Measurements from ENCODE around the gene OMP.
"Not testable (repeated sequence)": the region's sequence is repeated elsewhere in the genome, so short reads cannot be mapped to it uniquely, and the experiment has no call there.

OMP gene

DNA sequence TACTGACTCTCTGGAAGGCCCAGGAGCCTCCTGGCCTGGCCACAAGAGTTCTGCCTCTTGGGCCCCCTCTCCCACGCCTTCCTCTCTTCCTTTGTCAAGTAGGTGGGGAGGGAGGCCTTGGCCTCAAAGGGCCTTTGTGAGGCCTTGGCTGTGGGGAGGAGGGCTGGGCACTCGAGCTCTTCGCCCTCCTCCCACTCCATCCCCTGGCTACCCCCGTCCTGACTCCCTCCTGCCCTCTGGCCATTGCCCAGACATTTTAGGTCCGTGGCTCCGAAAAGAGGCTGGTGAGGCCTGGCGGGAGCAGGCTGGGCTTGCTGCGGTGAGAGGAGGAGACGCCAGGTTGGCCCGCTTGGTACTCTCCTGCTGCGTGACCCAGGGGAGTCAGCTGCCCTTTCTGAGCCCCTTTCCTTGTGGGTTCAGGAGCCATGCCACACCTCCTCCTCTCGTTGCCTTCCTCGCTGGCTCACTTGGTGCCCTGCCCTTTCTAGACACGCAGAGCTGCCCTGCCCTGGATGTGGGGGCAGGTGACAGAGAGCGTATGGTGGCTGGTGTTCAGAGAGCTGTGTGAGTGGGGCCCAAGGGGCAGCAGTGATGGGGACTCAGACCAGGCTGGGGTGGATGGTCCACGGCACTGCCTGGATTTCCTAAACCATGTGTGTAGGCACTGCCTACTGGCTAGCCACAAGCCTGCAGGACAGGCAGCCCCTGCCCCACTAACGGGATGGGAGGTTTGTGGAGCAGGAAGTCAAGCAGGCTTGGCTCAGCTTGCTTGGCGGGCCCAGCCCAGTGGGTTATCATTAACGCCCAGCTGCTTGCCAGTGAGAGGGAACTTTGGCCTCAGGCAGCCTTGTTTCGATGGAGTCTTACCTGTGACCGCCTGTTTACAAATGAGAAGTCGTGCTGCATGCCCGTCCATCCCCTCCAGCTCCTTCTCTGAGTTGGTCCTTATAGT is 15.8 kb upstream of the OMP start:
- DNase-seq (ENCODE audit: low read depth, low spot score) = no peak

GRCh38 chr11:77087723-77088225 is 14.9 kb upstream of the OMP start:
- DNase-seq (ENCODE audit: low read depth, low spot score) = no peak

GRCh38 chr11:77088236-77089003 is 14.2 kb upstream of the OMP start:
- no peak for DNase-seq (ENCODE audit: low read depth, low spot score)

- DNase-seq (ENCODE audit: low read depth, low spot score) = no peak
Observed at GRCh38 chr11:77089004-77089545, 13.6 kb upstream of the OMP start.

DNA sequence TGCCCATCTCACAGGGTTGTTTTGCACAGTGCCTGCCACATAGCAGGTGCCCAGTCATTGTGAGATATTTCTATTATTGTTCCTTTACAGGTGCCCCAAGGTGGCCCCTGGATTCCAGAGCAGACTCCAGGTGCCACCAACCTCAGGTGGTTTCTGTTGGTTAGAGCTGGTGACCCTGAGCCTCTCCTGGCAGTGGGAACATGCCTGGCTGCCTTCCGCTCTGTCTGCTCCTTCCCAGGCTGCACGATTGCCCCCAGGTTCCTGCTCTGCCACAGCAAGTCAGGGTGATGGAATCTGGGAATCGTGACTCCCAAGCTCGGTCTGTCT is 12.6 kb upstream of the OMP start:
- no peak for DNase-seq (ENCODE audit: low read depth, low spot score)

GRCh38 chr11:77090373-77091111 is 12.1 kb upstream of the OMP start:
- DNase-seq (ENCODE audit: low read depth, low spot score) = no peak

DNA sequence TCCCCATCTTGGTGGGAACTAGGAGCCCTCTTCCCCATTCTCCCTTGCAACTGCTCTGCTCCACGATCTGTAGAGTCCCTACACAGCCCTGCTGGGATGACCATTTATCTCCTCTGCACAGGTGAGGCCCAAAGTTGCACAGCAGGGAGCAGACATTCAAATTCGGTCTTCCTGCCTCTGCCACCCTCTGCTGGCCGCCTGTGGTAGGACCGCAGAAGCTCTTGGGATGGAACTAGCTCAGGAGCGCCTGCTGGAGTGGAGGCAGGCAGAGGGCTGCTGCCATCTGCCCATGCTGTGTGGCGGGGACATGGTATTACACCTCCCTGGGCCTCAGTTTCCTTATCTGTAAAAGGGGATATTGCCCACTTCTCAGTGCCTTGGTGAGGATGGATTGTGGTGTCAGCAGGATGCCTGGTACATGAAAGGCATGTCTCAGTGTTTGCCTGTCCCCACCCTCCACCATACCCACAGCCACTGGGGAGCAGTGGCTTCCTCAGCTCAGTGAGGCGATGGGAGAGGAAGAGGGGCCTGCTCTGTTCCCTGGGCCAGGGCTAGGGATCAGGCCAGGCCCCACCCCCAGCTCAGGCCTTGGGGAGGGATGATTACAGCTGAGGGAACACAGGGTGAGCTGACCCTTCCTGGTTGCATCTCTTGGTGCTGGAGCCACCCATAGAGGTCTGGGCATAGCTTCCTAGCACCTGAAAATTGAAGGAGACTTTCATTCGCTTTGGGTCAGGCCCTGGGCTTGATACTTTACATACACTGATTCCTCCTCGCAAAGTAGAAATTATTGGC is 11.3 kb upstream of the OMP start:
- no peak for DNase-seq (ENCODE audit: low read depth, low spot score)

DNA sequence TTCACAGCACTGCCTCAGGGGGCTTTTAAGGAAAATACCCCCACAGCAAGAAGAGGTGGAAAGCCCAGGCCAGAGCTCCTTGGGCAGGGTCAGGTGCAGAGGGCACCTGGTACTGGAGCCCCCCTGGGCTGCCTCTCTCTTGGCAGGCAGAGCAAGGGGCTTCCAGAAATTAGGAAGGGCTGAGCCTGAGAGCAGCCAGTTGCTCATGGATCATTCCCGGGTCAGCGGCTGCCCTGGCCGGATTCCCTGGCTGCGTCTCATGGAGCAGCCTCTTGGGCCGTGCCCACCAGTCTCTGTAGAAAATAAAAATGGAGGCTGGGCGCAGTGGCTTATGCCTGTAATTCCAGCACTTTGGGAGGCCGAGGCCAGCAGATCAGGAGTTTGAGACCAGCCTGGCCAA is 10.3 kb upstream of the OMP start:
- DNase-seq (ENCODE audit: low read depth, low spot score) = no peak

DNA sequence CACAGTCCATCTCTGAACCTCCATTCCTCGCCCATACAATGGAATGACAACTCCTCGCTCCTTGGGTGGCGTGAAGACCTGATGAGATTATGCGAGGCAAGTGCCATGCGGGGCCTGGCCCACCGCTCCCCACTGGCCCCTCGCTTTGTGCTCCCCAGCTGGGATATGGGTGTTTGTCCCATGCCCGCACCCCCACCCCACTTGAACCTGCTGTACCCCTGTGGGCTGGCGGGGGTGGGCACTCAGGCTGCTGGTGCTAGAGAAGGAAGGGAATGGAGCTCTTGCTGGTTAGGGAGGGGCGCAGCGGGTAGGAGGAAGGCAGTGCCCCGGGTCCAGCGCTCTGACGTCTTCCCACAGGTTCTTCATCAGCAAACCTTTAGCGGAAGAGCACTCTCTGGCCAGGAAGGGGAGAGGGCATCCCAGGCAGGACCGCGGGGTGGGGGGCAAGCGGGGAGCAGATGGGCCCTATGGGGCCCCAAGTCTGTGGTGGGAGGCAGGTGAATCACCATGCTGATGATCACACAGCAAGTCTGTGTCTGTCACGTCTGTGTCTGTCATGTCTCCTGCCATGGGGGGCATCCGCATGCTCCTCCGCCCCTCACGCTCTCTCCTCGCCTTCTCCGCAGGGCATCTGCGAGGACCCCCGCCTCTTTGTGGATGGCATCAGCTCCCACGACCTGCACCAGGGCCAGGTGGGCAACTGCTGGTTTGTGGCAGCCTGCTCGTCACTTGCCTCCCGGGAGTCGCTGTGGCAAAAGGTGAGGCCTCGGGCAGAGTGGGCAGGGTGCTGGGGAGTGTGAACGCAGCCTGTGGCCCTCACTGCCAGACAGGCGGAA is 9.4 kb upstream of the OMP start:
- no peak for DNase-seq (ENCODE audit: low read depth, low spot score)

DNA sequence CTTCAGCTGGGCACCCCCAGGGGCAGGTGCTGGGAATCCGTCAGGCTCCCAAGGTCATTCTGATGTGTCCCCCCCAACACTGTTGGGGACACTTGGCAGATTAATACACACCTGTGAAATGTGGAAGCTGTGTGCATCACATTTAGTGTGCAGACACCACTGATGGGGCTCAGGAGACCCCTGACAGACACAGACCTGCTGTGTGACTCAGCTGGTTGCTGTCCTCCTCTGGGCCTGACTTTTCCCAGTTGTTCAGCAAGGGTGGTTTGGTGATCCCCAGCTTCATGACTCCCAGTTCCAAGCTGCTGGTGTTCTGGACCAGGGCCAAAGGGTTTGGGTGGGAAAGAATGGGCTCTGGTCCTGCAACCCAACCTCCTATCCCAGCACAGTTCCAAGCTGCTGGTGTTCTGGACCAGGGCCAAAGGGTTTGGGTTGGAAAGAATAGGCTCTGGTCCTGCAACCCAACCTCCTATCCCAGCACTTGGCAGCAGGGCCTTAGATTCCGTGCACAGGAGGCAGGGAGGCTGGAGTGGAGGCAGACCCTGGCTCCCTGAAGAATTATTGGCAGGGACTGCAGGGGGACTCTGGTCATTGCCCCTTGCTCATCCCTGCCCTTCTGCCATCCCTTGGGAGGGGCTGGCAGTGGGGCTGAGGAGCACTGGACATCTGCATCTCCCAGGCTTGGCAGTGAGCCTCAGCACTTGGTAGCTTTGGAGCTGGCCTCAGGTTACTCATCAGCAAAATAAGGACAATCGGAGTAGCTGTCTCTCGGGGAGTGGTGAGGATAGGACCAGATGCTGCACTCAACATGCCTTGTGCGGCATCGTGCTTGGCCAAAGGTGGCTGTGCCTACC is 8.4 kb upstream of the OMP start:
- DNase-seq (ENCODE audit: low read depth, low spot score) = no peak

DNA sequence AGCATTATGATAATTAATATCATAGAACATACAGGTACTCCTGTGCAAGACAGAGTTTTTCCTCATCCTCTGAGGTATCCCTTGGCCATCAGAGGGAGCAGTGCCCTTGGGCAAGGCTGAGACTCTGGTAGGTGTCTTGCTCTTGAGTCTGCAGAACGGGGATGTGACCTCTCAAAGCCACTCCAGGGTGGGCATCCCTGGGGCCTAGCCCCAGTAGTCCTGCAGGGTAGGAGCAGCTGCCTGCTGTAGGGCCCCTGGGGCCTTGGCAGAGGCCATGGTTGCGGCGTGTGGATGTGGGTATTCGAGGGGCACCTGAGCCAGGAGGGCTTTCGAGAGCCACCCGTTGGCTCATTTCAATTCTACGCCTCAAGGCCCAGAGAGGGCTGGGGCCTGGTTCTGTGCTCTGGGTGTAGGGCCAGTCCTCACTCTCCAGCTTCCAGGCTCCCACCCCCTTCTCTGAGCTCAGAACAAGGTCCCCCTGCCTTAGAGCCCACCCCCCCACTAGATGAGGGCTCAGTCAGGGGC is 7.7 kb upstream of the OMP start:
- DNase-seq (ENCODE audit: low read depth, low spot score) = no peak

GRCh38 chr11:77095551-77096490 is 6.8 kb upstream of the OMP start:
- no peak for DNase-seq (ENCODE audit: low read depth, low spot score)

GRCh38 chr11:77096591-77097019 is 6.0 kb upstream of the OMP start:
- no peak for DNase-seq (ENCODE audit: low read depth, low spot score)

DNA sequence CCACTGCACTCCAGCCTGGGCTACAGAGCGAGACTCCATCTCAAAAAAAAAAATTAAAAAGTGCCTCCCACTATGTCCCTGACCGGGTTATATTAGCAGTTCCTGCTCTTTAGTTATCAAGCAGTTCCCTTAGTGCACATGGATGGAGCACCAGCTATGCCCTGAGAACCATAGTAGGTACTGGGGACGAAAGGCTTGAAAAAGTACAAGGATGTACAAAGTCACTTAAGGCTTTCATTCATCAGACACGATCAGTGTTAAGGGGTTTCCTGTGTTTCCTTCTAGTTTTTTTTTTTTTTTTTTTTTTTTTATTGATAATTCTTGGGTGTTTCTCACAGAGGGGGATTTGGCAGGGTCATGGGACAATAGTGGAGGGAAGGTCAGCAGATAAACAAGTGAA is 5.5 kb upstream of the OMP start:
- not testable (repeated sequence) for DNase-seq (ENCODE audit: low read depth, low spot score)

GRCh38 chr11:77100166-77101042 is 2.2 kb upstream of the OMP start:
- no peak for DNase-seq (ENCODE audit: low read depth, low spot score)

DNA sequence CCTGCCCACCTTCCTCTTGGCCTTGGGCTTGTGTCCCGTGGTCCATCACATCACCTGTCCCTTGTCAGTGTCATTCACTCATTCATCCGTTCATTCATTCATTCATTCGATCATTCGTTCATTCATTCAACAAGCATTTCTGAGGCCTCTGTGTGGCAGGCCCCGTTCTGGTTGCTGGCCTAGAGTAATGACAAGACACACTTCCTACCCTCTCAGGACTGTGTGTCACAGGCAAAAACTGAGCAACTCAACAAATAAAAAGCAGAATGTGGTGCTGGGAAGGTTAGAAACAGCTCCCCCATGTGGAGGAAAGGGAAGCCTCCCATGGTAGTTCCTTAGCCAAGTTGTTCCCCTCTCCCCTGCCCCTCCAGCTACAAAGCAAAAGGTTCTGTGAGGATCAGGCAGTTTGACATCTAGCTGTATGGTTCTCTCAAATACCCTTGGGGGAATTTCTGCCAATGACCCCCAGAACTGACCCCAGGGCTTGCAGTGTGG is 1.6 kb upstream of the OMP start:
- no peak for DNase-seq (ENCODE audit: low read depth, low spot score)

Measured in brain pericyte (primary cell).